HEK293 (cell line): ENCODE data around the gene RNF40.

Experiments used
- ATF2 ChIP-seq: fragments of 450-650 bp; formaldehyde crosslinking; IDR thresholded peaks from 2 replicates; pipeline ENCODE4 v1.5.1; 2016; ENCODE audit warnings: missing biosample characterization, missing genetic modification characterization, low read depth
- KLF1 ChIP-seq: fragments of 450-650 bp; formaldehyde crosslinking; IDR thresholded peaks from 2 replicates; pipeline ENCODE4 v1.5.1; 2016; ENCODE audit warnings: missing biosample characterization, missing genetic modification characterization
- OSR2 ChIP-seq: fragments of 450-650 bp; formaldehyde crosslinking; IDR thresholded peaks from 2 replicates; pipeline ENCODE4 v1.5.1; 2016; ENCODE audit warnings: missing biosample characterization, missing genetic modification characterization
- PBX3 ChIP-seq: sonication (generic); formaldehyde crosslinking; IDR thresholded peaks from 2 replicates; pipeline ENCODE4 v1.8.1; 2022; ENCODE audit warnings: mild to moderate bottlenecking, moderate library complexity, missing genetic modification reagents
- PRDM1 ChIP-seq: fragments of 450-650 bp; formaldehyde crosslinking; IDR thresholded peaks from 2 replicates; pipeline ENCODE4; 2016; ENCODE audit warnings: missing biosample characterization, missing genetic modification characterization
- SALL2 ChIP-seq: fragments of 450-650 bp; formaldehyde crosslinking; IDR thresholded peaks from 2 replicates; pipeline ENCODE4 v1.5.0; 2017; ENCODE audit warnings: missing biosample characterization, mild to moderate bottlenecking, missing genetic modification characterization, borderline replicate concordance
- SCRT1 ChIP-seq: fragments of 450-650 bp; formaldehyde crosslinking; IDR thresholded peaks from 2 replicates; pipeline ENCODE4 v1.5.1; 2016; ENCODE audit warnings: missing biosample characterization, missing genetic modification characterization, borderline replicate concordance
- SETDB1 ChIP-seq: IDR thresholded peaks from one replicate; pipeline ENCODE4 v1.6.1; 2017; ENCODE audit warnings: mild to moderate bottlenecking, low read length, moderate library complexity, mixed read lengths; ENCODE audit not compliant: insufficient read length
- YY2 ChIP-seq: fragments of 450-650 bp; formaldehyde crosslinking; IDR thresholded peaks from 2 replicates; pipeline ENCODE4 v1.5.1; 2016; ENCODE audit warnings: missing biosample characterization, missing genetic modification characterization
- ZBTB10 ChIP-seq: fragments of 450-650 bp; formaldehyde crosslinking; IDR thresholded peaks from 2 replicates; pipeline ENCODE4 v1.5.1; 2016; ENCODE audit warnings: missing biosample characterization, missing genetic modification characterization
- ZNF16 ChIP-seq: fragments of 450-650 bp; formaldehyde crosslinking; IDR thresholded peaks from 2 replicates; pipeline ENCODE4 v1.5.1; 2016; ENCODE audit warnings: low read depth, missing biosample characterization, missing genetic modification characterization
- ZNF175 ChIP-seq: fragments of 450-650 bp; formaldehyde crosslinking; IDR thresholded peaks from 2 replicates; pipeline ENCODE4 v1.5.1; 2016; ENCODE audit warnings: missing biosample characterization, missing genetic modification characterization
- ZNF221 ChIP-seq: fragments of 450-650 bp; formaldehyde crosslinking; IDR thresholded peaks from 2 replicates; pipeline ENCODE4 v1.5.1; 2017; ENCODE audit warnings: missing biosample characterization, missing genetic modification characterization, borderline replicate concordance
- ZNF26 ChIP-seq: fragments of 450-650 bp; formaldehyde crosslinking; IDR thresholded peaks from 2 replicates; pipeline ENCODE4 v1.5.1; 2016; ENCODE audit warnings: missing biosample characterization, missing genetic modification characterization
- ZNF280D ChIP-seq: fragments of 450-650 bp; formaldehyde crosslinking; IDR thresholded peaks from 2 replicates; pipeline ENCODE4 v1.5.1; 2016; ENCODE audit warnings: missing biosample characterization, missing genetic modification characterization
- ZNF302 ChIP-seq: fragments of 450-650 bp; formaldehyde crosslinking; IDR thresholded peaks from 2 replicates; pipeline ENCODE4 v1.5.1; 2016; ENCODE audit warnings: missing biosample characterization, missing genetic modification characterization, low read depth
- ZNF37A ChIP-seq: fragments of 450-650 bp; IDR thresholded peaks from 2 replicates; pipeline ENCODE4 v1.5.1; 2018; ENCODE audit warnings: missing biosample characterization, missing genetic modification characterization
- ZNF398 ChIP-seq: fragments of 450-650 bp; formaldehyde crosslinking; IDR thresholded peaks from 2 replicates; pipeline ENCODE4 v1.5.1; 2017; ENCODE audit warnings: missing biosample characterization, missing genetic modification characterization
- ZNF488 ChIP-seq: fragments of 450-650 bp; formaldehyde crosslinking; IDR thresholded peaks from 2 replicates; pipeline ENCODE4 v1.5.1; 2016; ENCODE audit warnings: missing biosample characterization, missing genetic modification characterization
- ZNF544 ChIP-seq: fragments of 450-650 bp; formaldehyde crosslinking; IDR thresholded peaks from 2 replicates; pipeline ENCODE4 v1.5.0; 2017; ENCODE audit warnings: missing biosample characterization, missing genetic modification characterization
- ZNF555 ChIP-seq: fragments of 450-650 bp; formaldehyde crosslinking; conservative IDR thresholded peaks from 2 replicates; pipeline ENCODE4 v1.5.1; 2017; ENCODE audit warnings: missing biosample characterization, mild to moderate bottlenecking, missing genetic modification characterization, inconsistent platforms
- ZNF677 ChIP-seq: fragments of 450-650 bp; IDR thresholded peaks from 2 replicates; pipeline ENCODE4 v1.5.0; 2018; ENCODE audit warnings: missing biosample characterization, mild to moderate bottlenecking, missing genetic modification characterization, moderate library complexity
- ZNF76 ChIP-seq: fragments of 450-650 bp; formaldehyde crosslinking; IDR thresholded peaks from 2 replicates; pipeline ENCODE4; 2016; ENCODE audit warnings: low read depth, missing biosample characterization, missing genetic modification characterization, borderline replicate concordance
- ZNF791 ChIP-seq: fragments of 450-650 bp; formaldehyde crosslinking; IDR thresholded peaks from 2 replicates; pipeline ENCODE4 v1.5.1; 2016; ENCODE audit warnings: missing biosample characterization, missing genetic modification characterization
- ZNF792 ChIP-seq: fragments of 450-650 bp; formaldehyde crosslinking; IDR thresholded peaks from 2 replicates; pipeline ENCODE4 v1.5.1; 2016; ENCODE audit warnings: missing biosample characterization, missing genetic modification characterization
- ZNF837 ChIP-seq: fragments of 450-650 bp; formaldehyde crosslinking; IDR thresholded peaks from 2 replicates; pipeline ENCODE4 v1.5.1; 2016; ENCODE audit warnings: missing biosample characterization, missing genetic modification characterization

RNF40 gene

GRCh38 chr16:30775392-30776188, 13.5 kb downstream of the RNF40 start (continued):
- TF ChIP-seq ATF2 (tag by site-specific recombination) (peak; percentile 56; the same call in 1 of the 2 replicates), YY2 (tag by site-specific recombination) (peak; percentile 66), ZNF544 (tag by site-specific recombination) (no peak), ZNF175 (no peak), ZNF16 (tag by site-specific recombination) (no peak), ZNF792 (tag by site-specific recombination) (peak; percentile 84; the same call in 1 of the 2 replicates), ZNF398 (tag by site-specific recombination) (no peak; the same call in 1 of the 2 replicates), ZNF555 (tag by site-specific recombination) (no peak), ZNF488 (no peak; the same call in 1 of the 2 replicates), ZNF280D (tag by site-specific recombination) (no peak), ZNF37A (tag by site-specific recombination) (no peak), ZNF302 (tag by site-specific recombination) (no peak), ZNF221 (tag by site-specific recombination) (no peak), PRDM1 (tag by site-specific recombination) (peak; percentile 87), OSR2 (tag by site-specific recombination) (no peak), ZBTB10 (no peak), SCRT1 (tag by site-specific recombination) (no peak), PBX3 (CRISPR knock-in tag) (peak; percentile 95), ZNF837 (tag by site-specific recombination) (peak; percentile 76; the same call in 1 of the 2 replicates), ZNF791 (tag by site-specific recombination) (no peak), SETDB1 (no peak), KLF1 (tag by site-specific recombination) (peak; percentile 8), ZNF76 (tag by site-specific recombination) (peak; percentile 99), SALL2 (no peak), ZNF677 (tag by site-specific recombination) (no peak), ZNF26 (tag by site-specific recombination) (no peak)
